GM23338 (cell line): ENCODE results near the gene TLE3. TPM values are rescaled to one million over a fixed set of nuclear protein-coding genes. Genes with fewer than 3 reads are reported as not detected.

Experiments used
- ATAC-seq: fragments of 200-7000 bp; cut with Tn5 transposase; 3 replicates; pipeline ENCODE4 v1.9.1; 2020
- DNase-seq: peaks from one replicate; pipeline ENCODE4 v3.0.0-alpha.2; 2015; ENCODE audit warnings: low spot score
- H2AFZ ChIP-seq: fragments of 200-600 bp; sonication (generic); 2 replicates; pipeline ENCODE4 v1.8.0; 2016; ENCODE audit warnings: antibody characterized with exemption, mild to moderate bottlenecking, moderate library complexity
- H3F3A ChIP-seq: fragments of 200-600 bp; sonication (generic); replicated peaks from 2 replicates; pipeline ENCODE4 v1.8.0; 2017; ENCODE audit warnings: antibody characterized with exemption, mixed run types, low read depth
- H3K27ac ChIP-seq: fragments of 200-600 bp; sonication (generic); 2 replicates; pipeline ENCODE4 v1.6.1; 2016; ENCODE audit warnings: low read depth
- H3K27me3 ChIP-seq: fragments of 200-600 bp; sonication (generic); 2 replicates; pipeline ENCODE4 v1.8.0; 2016; ENCODE audit warnings: mild to moderate bottlenecking, mixed run types, moderate library complexity; ENCODE audit not compliant: insufficient read depth
- H3K36me3 ChIP-seq: fragments of 200-600 bp; sonication (generic); 2 replicates; pipeline ENCODE4 v1.8.0; 2016; ENCODE audit warnings: mild to moderate bottlenecking; ENCODE audit not compliant: insufficient read depth
- H3K4me1 ChIP-seq: fragments of 200-600 bp; sonication (generic); 2 replicates; pipeline ENCODE4 v1.8.0; 2016; ENCODE audit warnings: mild to moderate bottlenecking, moderate library complexity; ENCODE audit not compliant: insufficient read depth
- H3K4me2 ChIP-seq: fragments of 200-600 bp; sonication (generic); 2 replicates; pipeline ENCODE4 v1.7.1; 2017; ENCODE audit warnings: mixed run types
- H3K4me3 ChIP-seq: fragments of 200-600 bp; sonication (generic); 2 replicates; pipeline ENCODE4 v1.6.1; 2016; ENCODE audit warnings: mixed run types
- H3K79me2 ChIP-seq: fragments of 200-600 bp; sonication (generic); replicated peaks from 2 replicates; pipeline ENCODE4 v1.8.0; 2017; ENCODE audit warnings: mild to moderate bottlenecking; ENCODE audit not compliant: insufficient read depth
- H3K9me2 ChIP-seq: fragments of 200-600 bp; sonication (generic); 2 replicates; pipeline ENCODE4 v1.8.0; 2017; ENCODE audit not compliant: insufficient read depth
- H4K20me1 ChIP-seq: fragments of 200-600 bp; sonication (generic); replicated peaks from 2 replicates; pipeline ENCODE4 v1.8.0; 2017; ENCODE audit warnings: mild to moderate bottlenecking; ENCODE audit not compliant: insufficient read depth
- H3K27ac Mint-ChIP-seq: 2 replicates; pipeline ENCODE4 v1.8.0; 2020; ENCODE audit warnings: inconsistent platforms, mild to moderate bottlenecking, moderate library complexity, mixed read lengths
- H3K27me3 Mint-ChIP-seq: 3 replicates; pipeline ENCODE4 v1.8.0; 2022; ENCODE audit warnings: low read depth, mild to moderate bottlenecking, moderate library complexity, mixed read lengths, inconsistent platforms; ENCODE audit not compliant: insufficient read depth, poor library complexity
- H3K36me3 Mint-ChIP-seq: 3 replicates; pipeline ENCODE4 v1.8.0; 2021; ENCODE audit warnings: low read depth, mild to moderate bottlenecking, inconsistent platforms, moderate library complexity, mixed read lengths
- H3K4me1 Mint-ChIP-seq: 3 replicates; pipeline ENCODE4 v1.8.0; 2020; ENCODE audit warnings: mild to moderate bottlenecking, inconsistent platforms, mixed read lengths
- H3K4me3 Mint-ChIP-seq: 3 replicates; pipeline ENCODE4 v1.8.0; 2021; ENCODE audit warnings: moderate library complexity, mild to moderate bottlenecking, inconsistent platforms, mixed read lengths
- H3K9me3 Mint-ChIP-seq: 3 replicates; pipeline ENCODE4 v1.8.0; 2020; ENCODE audit warnings: moderate library complexity, mild to moderate bottlenecking, inconsistent platforms, mixed read lengths
- CREB1 ChIP-seq: fragments of 250-450 bp; sonication (Bioruptor Pico); IDR thresholded peaks from 2 replicates; pipeline ENCODE4 v1.5.0; 2020; ENCODE audit warnings: low read depth, mild to moderate bottlenecking, moderate library complexity
- CTCF ChIP-seq, 2 experiments: fragments of 200-600 bp in 1 of 2; sonication (generic) in 1 of 2; conservative IDR thresholded peaks; 2 replicates each; pipeline versions ENCODE4 v1.5.1 to v1.6.1; 2016 to 2017; ENCODE audit warnings: antibody characterized with exemption in 2 of 2, low read depth in 2 of 2, mild to moderate bottlenecking in 2 of 2, moderate library complexity in 1 of 2
- EZH2phosphoT487 ChIP-seq: fragments of 200-600 bp; sonication (generic); IDR thresholded peaks from one replicate; pipeline ENCODE4 v1.8.1; 2018; ENCODE audit warnings: antibody characterized with exemption; ENCODE audit not compliant: unreplicated experiment
- NANOG ChIP-seq: IDR thresholded peaks from 2 replicates; pipeline ENCODE4 v1.6.1; 2016; ENCODE audit warnings: antibody characterized with exemption, borderline replicate concordance
- ZNF114 ChIP-seq: fragments of 250-450 bp; sonication (Bioruptor Pico); IDR thresholded peaks from 2 replicates; pipeline ENCODE4 v1.5.0; 2020; ENCODE audit warnings: mild to moderate bottlenecking, moderate library complexity
- polyA plus RNA-seq: library from polyadenylated mRNA; unstranded; fragments of >200 nt; fragmentation: Nextera tagmentation; extraction: Ambion mirVana; gene quantifications from 2 replicates; pipeline ENCODE4 v1.2.1, GENCODE V29; 2016
- total RNA-seq: library from RNA; depleted of rRNA; stranded (reverse); fragments of >200 nt; shearing (Covaris generic); gene quantifications from 2 replicates; pipeline ENCODE4 v1.2.3, GENCODE V29; 2014
- TF ChIP-seq, protein P1 (sequence below): IDR thresholded peaks from one replicate; pipeline ENCODE4 v1.6.1; 2018; ENCODE audit warnings: antibody characterized with exemption; ENCODE audit not compliant: unreplicated experiment
- TF ChIP-seq, protein P2 (sequence below): fragments of 250-450 bp; sonication (Bioruptor Pico); IDR thresholded peaks from 2 replicates; pipeline ENCODE4 v1.5.0; 2020; ENCODE audit warnings: mild to moderate bottlenecking, moderate library complexity

The TLE3 gene
- total and polyA plus RNA-seq, 2 experiments from 2014 or later: 10.4 to 79.5 TPM

DNA sequence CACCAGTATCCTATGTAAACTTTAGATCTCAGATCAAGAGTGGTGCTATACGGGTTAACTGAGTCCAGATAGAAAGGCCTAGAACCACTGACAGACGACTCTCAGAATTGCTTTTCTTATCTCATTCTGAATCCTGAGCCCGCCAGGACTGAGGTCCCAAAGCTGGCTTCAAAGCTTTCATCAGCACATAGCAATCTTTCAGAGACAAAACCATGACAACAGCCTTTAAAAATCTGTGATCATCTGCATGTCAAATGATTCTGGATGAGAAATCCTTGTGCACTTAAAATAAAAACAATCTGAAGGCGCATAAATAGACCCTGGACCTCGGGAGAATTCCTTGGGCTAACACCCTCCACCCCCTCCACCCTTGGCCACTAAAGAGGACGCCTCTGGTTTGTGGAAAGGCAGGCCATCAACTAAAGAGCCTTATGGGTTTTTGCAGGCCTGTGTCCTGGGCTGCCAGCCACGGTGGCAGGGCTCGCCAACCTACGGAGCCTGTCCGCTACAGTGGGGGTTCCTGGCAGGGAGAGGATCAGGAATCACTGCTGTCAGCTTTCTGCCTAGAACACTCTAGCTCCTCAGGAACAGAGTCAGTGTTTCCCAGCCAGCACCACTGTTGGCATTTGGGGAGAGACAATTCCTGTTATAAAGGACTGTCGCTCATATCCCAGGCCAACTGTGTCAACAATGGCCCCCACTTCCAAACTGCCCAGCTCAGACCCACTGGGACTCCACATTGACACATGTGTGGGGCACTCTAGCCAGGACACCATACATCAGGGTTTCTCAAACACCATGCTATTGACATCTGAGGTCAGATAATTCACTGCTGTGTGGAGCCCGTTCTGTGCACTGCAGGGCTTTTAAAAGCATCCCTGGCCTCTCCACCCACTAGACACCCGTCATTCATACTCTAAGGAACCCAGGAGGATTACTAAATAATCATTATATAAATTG lies 20.2 kb downstream of the TLE3 start (continued):
- TF ChIP-seq, protein P1, sequence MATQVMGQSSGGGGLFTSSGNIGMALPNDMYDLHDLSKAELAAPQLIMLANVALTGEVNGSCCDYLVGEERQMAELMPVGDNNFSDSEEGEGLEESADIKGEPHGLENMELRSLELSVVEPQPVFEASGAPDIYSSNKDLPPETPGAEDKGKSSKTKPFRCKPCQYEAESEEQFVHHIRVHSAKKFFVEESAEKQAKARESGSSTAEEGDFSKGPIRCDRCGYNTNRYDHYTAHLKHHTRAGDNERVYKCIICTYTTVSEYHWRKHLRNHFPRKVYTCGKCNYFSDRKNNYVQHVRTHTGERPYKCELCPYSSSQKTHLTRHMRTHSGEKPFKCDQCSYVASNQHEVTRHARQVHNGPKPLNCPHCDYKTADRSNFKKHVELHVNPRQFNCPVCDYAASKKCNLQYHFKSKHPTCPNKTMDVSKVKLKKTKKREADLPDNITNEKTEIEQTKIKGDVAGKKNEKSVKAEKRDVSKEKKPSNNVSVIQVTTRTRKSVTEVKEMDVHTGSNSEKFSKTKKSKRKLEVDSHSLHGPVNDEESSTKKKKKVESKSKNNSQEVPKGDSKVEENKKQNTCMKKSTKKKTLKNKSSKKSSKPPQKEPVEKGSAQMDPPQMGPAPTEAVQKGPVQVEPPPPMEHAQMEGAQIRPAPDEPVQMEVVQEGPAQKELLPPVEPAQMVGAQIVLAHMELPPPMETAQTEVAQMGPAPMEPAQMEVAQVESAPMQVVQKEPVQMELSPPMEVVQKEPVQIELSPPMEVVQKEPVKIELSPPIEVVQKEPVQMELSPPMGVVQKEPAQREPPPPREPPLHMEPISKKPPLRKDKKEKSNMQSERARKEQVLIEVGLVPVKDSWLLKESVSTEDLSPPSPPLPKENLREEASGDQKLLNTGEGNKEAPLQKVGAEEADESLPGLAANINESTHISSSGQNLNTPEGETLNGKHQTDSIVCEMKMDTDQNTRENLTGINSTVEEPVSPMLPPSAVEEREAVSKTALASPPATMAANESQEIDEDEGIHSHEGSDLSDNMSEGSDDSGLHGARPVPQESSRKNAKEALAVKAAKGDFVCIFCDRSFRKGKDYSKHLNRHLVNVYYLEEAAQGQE: no peak

- peaks cover 1% of the 10 kb centered on the region; the same call in 1 of the 2 replicates for H3K4me1 ChIP-seq
- Mint-ChIP-seq H3K27ac (0 out of 2 replicates have a peak overlapping the region, but pooled peaks have one; percentile 51), H3K36me3 (peaks cover 55% of the 10 kb centered on the region), H3K4me1 (peaks cover 37% of the 10 kb centered on the region), H3K27me3 (peaks cover 8% of the 10 kb centered on the region), H3K9me3 (no peaks in the 10 kb centered on the region), H3K4me3 (no peak overlapping the region)
- peaks cover 35% of the 10 kb centered on the region for H3K79me2 ChIP-seq
- H3K27me3 ChIP-seq: no peaks in the 10 kb centered on the region
- H4K20me1 ChIP-seq: peaks cover 12% of the 10 kb centered on the region
- no peak for DNase-seq
- no peak overlapping the region for H3K4me3 ChIP-seq
- H3K9me2 ChIP-seq: no peaks in the 10 kb centered on the region
- no peak for ATAC-seq
- H2AFZ ChIP-seq: no peak overlapping the region
- H3F3A ChIP-seq: no peaks in the 10 kb centered on the region
- no peak overlapping the region for H3K4me2 ChIP-seq
- H3K27ac ChIP-seq: no peak overlapping the region
- peaks cover 13% of the 10 kb centered on the region for H3K36me3 ChIP-seq
- TF ChIP-seq ZNF114 (CRISPR knock-in tag) (no peak), CTCF (conservative IDR thresholded peaks at IDR 0.05; ENCODE audit: low read depth in 2 of 2) (no peak; a peak in 1 of 4 replicates), NANOG (no peak), CREB1 (CRISPR knock-in tag) (no peak), EZH2phosphoT487 (no peak)
- TF ChIP-seq, protein P2, sequence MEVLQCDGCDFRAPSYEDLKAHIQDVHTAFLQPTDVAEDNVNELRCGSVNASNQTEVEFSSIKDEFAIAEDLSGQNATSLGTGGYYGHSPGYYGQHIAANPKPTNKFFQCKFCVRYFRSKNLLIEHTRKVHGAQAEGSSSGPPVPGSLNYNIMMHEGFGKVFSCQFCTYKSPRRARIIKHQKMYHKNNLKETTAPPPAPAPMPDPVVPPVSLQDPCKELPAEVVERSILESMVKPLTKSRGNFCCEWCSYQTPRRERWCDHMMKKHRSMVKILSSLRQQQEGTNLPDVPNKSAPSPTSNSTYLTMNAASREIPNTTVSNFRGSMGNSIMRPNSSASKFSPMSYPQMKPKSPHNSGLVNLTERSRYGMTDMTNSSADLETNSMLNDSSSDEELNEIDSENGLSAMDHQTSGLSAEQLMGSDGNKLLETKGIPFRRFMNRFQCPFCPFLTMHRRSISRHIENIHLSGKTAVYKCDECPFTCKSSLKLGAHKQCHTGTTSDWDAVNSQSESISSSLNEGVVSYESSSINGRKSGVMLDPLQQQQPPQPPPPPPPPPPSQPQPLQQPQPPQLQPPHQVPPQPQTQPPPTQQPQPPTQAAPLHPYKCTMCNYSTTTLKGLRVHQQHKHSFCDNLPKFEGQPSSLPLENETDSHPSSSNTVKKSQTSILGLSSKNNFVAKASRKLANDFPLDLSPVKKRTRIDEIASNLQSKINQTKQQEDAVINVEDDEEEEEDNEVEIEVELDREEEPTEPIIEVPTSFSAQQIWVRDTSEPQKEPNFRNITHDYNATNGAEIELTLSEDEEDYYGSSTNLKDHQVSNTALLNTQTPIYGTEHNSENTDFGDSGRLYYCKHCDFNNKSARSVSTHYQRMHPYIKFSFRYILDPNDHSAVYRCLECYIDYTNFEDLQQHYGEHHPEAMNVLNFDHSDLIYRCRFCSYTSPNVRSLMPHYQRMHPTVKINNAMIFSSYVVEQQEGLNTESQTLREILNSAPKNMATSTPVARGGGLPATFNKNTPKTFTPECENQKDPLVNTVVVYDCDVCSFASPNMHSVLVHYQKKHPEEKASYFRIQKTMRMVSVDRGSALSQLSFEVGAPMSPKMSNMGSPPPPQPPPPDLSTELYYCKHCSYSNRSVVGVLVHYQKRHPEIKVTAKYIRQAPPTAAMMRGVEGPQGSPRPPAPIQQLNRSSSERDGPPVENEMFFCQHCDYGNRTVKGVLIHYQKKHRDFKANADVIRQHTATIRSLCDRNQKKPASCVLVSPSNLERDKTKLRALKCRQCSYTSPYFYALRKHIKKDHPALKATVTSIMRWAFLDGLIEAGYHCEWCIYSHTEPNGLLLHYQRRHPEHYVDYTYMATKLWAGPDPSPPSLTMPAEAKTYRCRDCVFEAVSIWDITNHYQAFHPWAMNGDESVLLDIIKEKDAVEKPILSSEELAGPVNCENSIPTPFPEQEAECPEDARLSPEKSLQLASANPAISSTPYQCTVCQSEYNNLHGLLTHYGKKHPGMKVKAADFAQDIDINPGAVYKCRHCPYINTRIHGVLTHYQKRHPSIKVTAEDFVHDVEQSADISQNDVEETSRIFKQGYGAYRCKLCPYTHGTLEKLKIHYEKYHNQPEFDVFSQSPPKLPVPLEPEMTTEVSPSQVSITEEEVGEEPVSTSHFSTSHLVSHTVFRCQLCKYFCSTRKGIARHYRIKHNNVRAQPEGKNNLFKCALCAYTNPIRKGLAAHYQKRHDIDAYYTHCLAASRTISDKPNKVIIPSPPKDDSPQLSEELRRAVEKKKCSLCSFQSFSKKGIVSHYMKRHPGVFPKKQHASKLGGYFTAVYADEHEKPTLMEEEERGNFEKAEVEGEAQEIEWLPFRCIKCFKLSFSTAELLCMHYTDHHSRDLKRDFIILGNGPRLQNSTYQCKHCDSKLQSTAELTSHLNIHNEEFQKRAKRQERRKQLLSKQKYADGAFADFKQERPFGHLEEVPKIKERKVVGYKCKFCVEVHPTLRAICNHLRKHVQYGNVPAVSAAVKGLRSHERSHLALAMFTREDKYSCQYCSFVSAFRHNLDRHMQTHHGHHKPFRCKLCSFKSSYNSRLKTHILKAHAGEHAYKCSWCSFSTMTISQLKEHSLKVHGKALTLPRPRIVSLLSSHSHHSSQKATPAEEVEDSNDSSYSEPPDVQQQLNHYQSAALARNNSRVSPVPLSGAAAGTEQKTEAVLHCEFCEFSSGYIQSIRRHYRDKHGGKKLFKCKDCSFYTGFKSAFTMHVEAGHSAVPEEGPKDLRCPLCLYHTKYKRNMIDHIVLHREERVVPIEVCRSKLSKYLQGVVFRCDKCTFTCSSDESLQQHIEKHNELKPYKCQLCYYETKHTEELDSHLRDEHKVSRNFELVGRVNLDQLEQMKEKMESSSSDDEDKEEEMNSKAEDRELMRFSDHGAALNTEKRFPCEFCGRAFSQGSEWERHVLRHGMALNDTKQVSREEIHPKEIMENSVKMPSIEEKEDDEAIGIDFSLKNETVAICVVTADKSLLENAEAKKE (CRISPR knock-in tag): no peak
- TF ChIP-seq, protein P1: no peak
Measured at GRCh38 chr15:70074380-70074779, 23.3 kb downstream of the TLE3 start.
